Panc1 (cell line): ENCODE measurements around the gene FLOT2. TPM values are rescaled to one million over a fixed set of nuclear protein-coding genes. Genes with fewer than 3 reads are reported as not detected.

ENCODE experiments used
- ATAC-seq: fragments of 200-7000 bp; cut with Tn5 transposase; 2 replicates; pipeline ENCODE4 v1.9.1; 2020; ENCODE audit warnings: mild to moderate bottlenecking, moderate library complexity
- Bru-seq: library from RNA; stranded (reverse); fragments of 400-500 nt; gene quantifications from one replicate; lab custom pipeline; 2021; lab: Mats Ljungman, UMichigan
- BruChase-seq, 2 experiments: library from RNA; stranded (reverse); fragments of 400-500 nt; gene quantifications; one replicate each; lab custom pipeline; 2021; lab: Mats Ljungman, UMichigan
- BruUV-seq: library from RNA; stranded (reverse); fragments of 400-500 nt; replicated peaks from 2 replicates; lab custom pipeline; 2021; lab: Mats Ljungman, UMichigan
- CTCF ChIA-PET: fragments of 300-600 bp; sonication (Branson Sonifier 250); formaldehyde crosslinking; loops from one replicate; lab custom pipeline; 2022; ENCODE audit warnings: antibody characterized with exemption; lab: Charles Lee
- POLR2A ChIA-PET: fragments of 300-600 bp; sonication (Branson Sonifier 250); formaldehyde crosslinking; loops from one replicate; lab custom pipeline; 2022; ENCODE audit warnings: antibody characterized with exemption; lab: Charles Lee
- DNase-seq: peaks from one replicate; pipeline ENCODE4 v3.0.0-alpha.2; 2010; ENCODE audit warnings: low read depth, low spot score
- H3K27ac ChIP-seq: 2 replicates; pipeline ENCODE4 v1.5.1; 2011; ENCODE audit warnings: mild to moderate bottlenecking, low read length, inconsistent platforms
- H3K27me3 ChIP-seq: fragments of 200-500 bp; sonication (Bioruptor generic); 2 replicates; pipeline ENCODE4 v1.6.0; 2014; ENCODE audit warnings: low read length, inconsistent platforms; ENCODE audit not compliant: control insufficient read depth, insufficient read depth
- H3K36me3 ChIP-seq: fragments of 200-500 bp; sonication (Bioruptor generic); 2 replicates; pipeline ENCODE4 v1.5.1; 2014; ENCODE audit warnings: inconsistent platforms, mild to moderate bottlenecking, low read length, moderate library complexity; ENCODE audit not compliant: control insufficient read depth, insufficient read depth
- H3K4me1 ChIP-seq: 2 replicates; pipeline ENCODE4 v1.5.1; 2011; ENCODE audit warnings: inconsistent platforms, mild to moderate bottlenecking, low read length, moderate library complexity; ENCODE audit not compliant: control insufficient read depth, insufficient read depth
- H3K4me3 ChIP-seq, 2 experiments: 2 replicates each; pipeline ENCODE4 v1.5.1; 2011 to 2012; ENCODE audit warnings: low read depth in 2 of 2, low read length in 2 of 2, mild to moderate bottlenecking in 2 of 2, inconsistent platforms in 1 of 2, moderate library complexity in 1 of 2
- H3K9me3 ChIP-seq: fragments of 200-500 bp; sonication (Bioruptor generic); 2 replicates; pipeline ENCODE4 v1.5.1; 2014; ENCODE audit warnings: low read depth, mild to moderate bottlenecking, inconsistent platforms, low read length, moderate library complexity; ENCODE audit not compliant: control insufficient read depth, insufficient read depth
- POLR2AphosphoS5 ChIP-seq: IDR thresholded peaks from 2 replicates; pipeline ENCODE4 v1.6.1; 2012; ENCODE audit warnings: mild to moderate bottlenecking, low read depth, low read length, moderate library complexity
- SIN3A ChIP-seq: IDR thresholded peaks from 2 replicates; pipeline ENCODE4 v1.6.1; 2012; ENCODE audit warnings: low read depth, mild to moderate bottlenecking, low read length, moderate library complexity, borderline replicate concordance; ENCODE audit not compliant: insufficient read depth
- TCF7L2 ChIP-seq: IDR thresholded peaks from 2 replicates; pipeline ENCODE4 v1.6.1; 2011; ENCODE audit warnings: mild to moderate bottlenecking, low read depth, low read length, inconsistent platforms
- in situ Hi-C: cut with HindIII; loops from 2 replicates; pipeline ENCODE4 v1.10.0; 2016; ENCODE audit warnings: low sequenced_read_pairs, low pct_unique_long_range_greater_than_20kb
- intact Hi-C: fragments of 100-400 bp; cut with micrococcal nuclease; formaldehyde crosslinking; loops from one replicate; pipeline ENCODE4 v1.10.0; 2022; ENCODE audit not compliant: unreplicated experiment
- long read RNA-seq: library from polyadenylated mRNA; unstranded; transcript quantifications from one replicate; pipeline ENCODE4 v2.0.0, GENCODE V29; 2021; ENCODE audit not compliant: unreplicated experiment
- polyA plus RNA-seq: library from polyadenylated mRNA; unstranded; fragments of >200 nt; gene quantifications from one replicate; pipeline ENCODE4 v1.2.1, GENCODE V29; 2012; ENCODE audit warnings: missing spikeins; ENCODE audit not compliant: insufficient read length
- total RNA-seq: library from RNA; stranded (reverse); gene quantifications from one replicate; pipeline ENCODE4 v1.2.1, GENCODE V29; 2021; ENCODE audit not compliant: unreplicated experiment
- TF ChIP-seq, protein P1 (sequence below), 2 experiments: IDR thresholded peaks; 2 replicates each; pipeline ENCODE4 v1.6.1; 2011 to 2012; ENCODE audit warnings: low read depth in 2 of 2, control low read depth in 1 of 2, low read length in 1 of 2, mild to moderate bottlenecking in 1 of 2, moderate library complexity in 1 of 2; ENCODE audit not compliant: insufficient read depth in 1 of 2
- TF ChIP-seq, protein P2 (sequence below): fragments of 450-650 bp; IDR thresholded peaks from 2 replicates; pipeline ENCODE4 v1.5.1; 2017; ENCODE audit warnings: mild to moderate bottlenecking

FLOT2 gene
- total RNA-seq (110 TPM), Bru-seq, nascent RNA (percentile 70 among the genes with signal in this experiment), BruChase-seq, experiment 1, labeled RNA remaining after a 2-hour chase (percentile 71 among the genes with signal in this experiment), BruChase-seq, experiment 2, labeled RNA remaining after a 6-hour chase (percentile 77 among the genes with signal in this experiment)
- polyA plus RNA-seq, result 195 TPM
- long read RNA-seq, transcript FLOT2-202 (11 exons, 2,618 nt), result major isoform, 107 of 184 reads
- long read RNA-seq, transcript FLOT2-210 (11 exons, 2,585 nt), result minor isoform, 11 of 184 reads
- long read RNA-seq, partial matches to known transcripts, result 15 of 184 reads
- long read RNA-seq, other reads (novel, unspliced or antisense), result 51 of 184 reads

GRCh38 chr17:28896884-28897768, at the start of gene FLOT2:
Gene FLOT2, minus strand, starts transcription at chr17:28897733. Its CDS starts 159 bp downstream, at chr17:28897574.
- intact Hi-C loops (no loop called here), in situ Hi-C loops (no loop called here)
- ChIA-PET CTCF (interaction anchor here (0.7 to 1.0 kb wide), 2 partner anchors 55 to 134 kb away, joined by 3 to 5 read pairs; partner anchors contain the start of gene FAM222B), POLR2A (interaction anchor here (0.6 kb wide), 1 partner anchor 26 kb away, joined by 4 read pairs; no protein-coding TSS in a partner anchor)
- no TSS peak for BruUV-seq
- Histone ChIP-seq H3K27ac (peak within 1 kb of the TSS; percentile 83), H3K27me3 (no peaks in the 10 kb centered on the region), H3K4me3 (peak within 1 kb of the TSS; percentile 77 to 89), H3K9me3 (no peaks in the 10 kb centered on the region), H3K4me1 (peaks cover 18% of the 10 kb centered on the region), H3K36me3 (no peaks in the 10 kb centered on the region; the same call in 1 of the 2 replicates)
- TF ChIP-seq POLR2AphosphoS5, result peak; percentile 63; the same call in 1 of the 2 replicates
- 0 out of 2 replicates have a peak, but pooled peaks have one; percentile 67 for TF ChIP-seq SIN3A
- TF ChIP-seq, protein P1, sequence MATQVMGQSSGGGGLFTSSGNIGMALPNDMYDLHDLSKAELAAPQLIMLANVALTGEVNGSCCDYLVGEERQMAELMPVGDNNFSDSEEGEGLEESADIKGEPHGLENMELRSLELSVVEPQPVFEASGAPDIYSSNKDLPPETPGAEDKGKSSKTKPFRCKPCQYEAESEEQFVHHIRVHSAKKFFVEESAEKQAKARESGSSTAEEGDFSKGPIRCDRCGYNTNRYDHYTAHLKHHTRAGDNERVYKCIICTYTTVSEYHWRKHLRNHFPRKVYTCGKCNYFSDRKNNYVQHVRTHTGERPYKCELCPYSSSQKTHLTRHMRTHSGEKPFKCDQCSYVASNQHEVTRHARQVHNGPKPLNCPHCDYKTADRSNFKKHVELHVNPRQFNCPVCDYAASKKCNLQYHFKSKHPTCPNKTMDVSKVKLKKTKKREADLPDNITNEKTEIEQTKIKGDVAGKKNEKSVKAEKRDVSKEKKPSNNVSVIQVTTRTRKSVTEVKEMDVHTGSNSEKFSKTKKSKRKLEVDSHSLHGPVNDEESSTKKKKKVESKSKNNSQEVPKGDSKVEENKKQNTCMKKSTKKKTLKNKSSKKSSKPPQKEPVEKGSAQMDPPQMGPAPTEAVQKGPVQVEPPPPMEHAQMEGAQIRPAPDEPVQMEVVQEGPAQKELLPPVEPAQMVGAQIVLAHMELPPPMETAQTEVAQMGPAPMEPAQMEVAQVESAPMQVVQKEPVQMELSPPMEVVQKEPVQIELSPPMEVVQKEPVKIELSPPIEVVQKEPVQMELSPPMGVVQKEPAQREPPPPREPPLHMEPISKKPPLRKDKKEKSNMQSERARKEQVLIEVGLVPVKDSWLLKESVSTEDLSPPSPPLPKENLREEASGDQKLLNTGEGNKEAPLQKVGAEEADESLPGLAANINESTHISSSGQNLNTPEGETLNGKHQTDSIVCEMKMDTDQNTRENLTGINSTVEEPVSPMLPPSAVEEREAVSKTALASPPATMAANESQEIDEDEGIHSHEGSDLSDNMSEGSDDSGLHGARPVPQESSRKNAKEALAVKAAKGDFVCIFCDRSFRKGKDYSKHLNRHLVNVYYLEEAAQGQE (IDR thresholded peaks at IDR 0.05; ENCODE audit: insufficient read depth in 1 of 2, low read depth in 2 of 2, low read length in 1 of 2), result no peak
- TF ChIP-seq, protein P2, sequence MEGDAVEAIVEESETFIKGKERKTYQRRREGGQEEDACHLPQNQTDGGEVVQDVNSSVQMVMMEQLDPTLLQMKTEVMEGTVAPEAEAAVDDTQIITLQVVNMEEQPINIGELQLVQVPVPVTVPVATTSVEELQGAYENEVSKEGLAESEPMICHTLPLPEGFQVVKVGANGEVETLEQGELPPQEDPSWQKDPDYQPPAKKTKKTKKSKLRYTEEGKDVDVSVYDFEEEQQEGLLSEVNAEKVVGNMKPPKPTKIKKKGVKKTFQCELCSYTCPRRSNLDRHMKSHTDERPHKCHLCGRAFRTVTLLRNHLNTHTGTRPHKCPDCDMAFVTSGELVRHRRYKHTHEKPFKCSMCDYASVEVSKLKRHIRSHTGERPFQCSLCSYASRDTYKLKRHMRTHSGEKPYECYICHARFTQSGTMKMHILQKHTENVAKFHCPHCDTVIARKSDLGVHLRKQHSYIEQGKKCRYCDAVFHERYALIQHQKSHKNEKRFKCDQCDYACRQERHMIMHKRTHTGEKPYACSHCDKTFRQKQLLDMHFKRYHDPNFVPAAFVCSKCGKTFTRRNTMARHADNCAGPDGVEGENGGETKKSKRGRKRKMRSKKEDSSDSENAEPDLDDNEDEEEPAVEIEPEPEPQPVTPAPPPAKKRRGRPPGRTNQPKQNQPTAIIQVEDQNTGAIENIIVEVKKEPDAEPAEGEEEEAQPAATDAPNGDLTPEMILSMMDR, result peak; percentile 54; the same call in 1 of the 2 replicates
- TF ChIP-seq TCF7L2, result no peak
- ATAC-seq (peak; percentile 83), DNase-seq (no peak)

DNA sequence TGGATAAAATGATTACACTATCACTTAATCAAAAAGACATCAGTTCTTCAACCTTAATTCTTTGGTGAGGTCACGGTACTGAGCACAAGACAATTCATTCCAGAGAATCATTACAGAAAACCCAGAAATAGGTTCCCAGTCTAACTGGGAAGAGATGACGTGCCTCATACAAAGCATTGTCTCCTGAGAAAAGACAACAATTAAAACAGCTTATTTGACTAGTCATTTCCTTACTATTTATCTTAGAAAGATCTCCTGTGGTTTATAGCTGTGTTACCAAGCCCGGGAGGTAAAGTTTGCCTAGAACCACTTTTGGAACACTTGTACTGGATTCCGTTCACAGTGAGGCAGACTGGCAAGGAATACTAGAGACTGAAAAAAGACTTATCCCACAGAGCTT, 48.7 kb upstream of the FLOT2 start:
- DNase-seq, result no peak
- no peaks in the 10 kb centered on the region for H3K27me3 ChIP-seq

More for the DNA sequence above, 48.7 kb upstream of the FLOT2 start:
- ATAC-seq, result no peak
- Histone ChIP-seq H3K9me3 (no peaks in the 10 kb centered on the region), H3K27ac (peak overlapping the region; percentile 29; the same call in 1 of the 2 replicates), H3K4me1 (peaks cover 42% of the 10 kb centered on the region), H3K4me3 (no peak overlapping the region), H3K36me3 (peaks cover 8% of the 10 kb centered on the region)
- BruUV-seq, result TSS peak; percentile 28
- in situ Hi-C loops, result no loop called here
- no peak for TF ChIP-seq SIN3A
- TF ChIP-seq TCF7L2, result no peak
- TF ChIP-seq, protein P2, result no peak
- TF ChIP-seq POLR2AphosphoS5, result no peak
- TF ChIP-seq, protein P1 (IDR thresholded peaks at IDR 0.05; ENCODE audit: insufficient read depth in 1 of 2, low read depth in 2 of 2, low read length in 1 of 2), result no peak
- intact Hi-C loops, result no loop called here
- CTCF ChIA-PET, result no interaction called here
- POLR2A ChIA-PET, result no interaction called here
